SK-N-SH (cell line): ENCODE results near the gene HABP4. TPM values are rescaled to one million over a fixed set of nuclear protein-coding genes. Genes with fewer than 3 reads are reported as not detected.

Experiments used
- CTCF ChIA-PET: fragments of 300-600, 350-600 bp; formaldehyde crosslinking; extraction: SDS; loops from one replicate; lab custom pipeline; 2021; lab: Yijun Ruan, JAX
- POLR2A ChIA-PET: fragments of 350-600 bp; sonication (Branson Sonifier 250); formaldehyde crosslinking; extraction: SDS; loops from one replicate; lab custom pipeline; 2020; ENCODE audit warnings: antibody characterized with exemption, inconsistent platforms; lab: Yijun Ruan, JAX
- DNase-seq: peaks from one replicate; pipeline ENCODE4 v3.0.0; 2012
- H2AFZ ChIP-seq: fragments of 200-600 bp; sonication (generic); 2 replicates; pipeline ENCODE4 v1.8.1; 2016; ENCODE audit warnings: antibody characterized with exemption, mild to moderate bottlenecking, low read depth
- H3F3A ChIP-seq: fragments of 200-600 bp; sonication (generic); replicated peaks from 2 replicates; pipeline ENCODE3; 2016; ENCODE audit warnings: antibody characterized with exemption, mild to moderate bottlenecking; ENCODE audit not compliant: insufficient read depth
- H3K27ac ChIP-seq, 2 experiments: fragments of 200-500 bp in 1 of 2; fragments of 200-600 bp in 1 of 2; sonication (Bioruptor generic) in 1 of 2; sonication (generic), shearing (Covaris generic) in 1 of 2; 2 replicates each; pipeline versions ENCODE4 v1.5.1 to v1.6.1; 2014 to 2016; ENCODE audit warnings: low read depth in 2 of 2, inconsistent platforms in 1 of 2, low read length in 1 of 2, mild to moderate bottlenecking in 1 of 2, mixed read lengths in 1 of 2
- H3K27me3 ChIP-seq: fragments of 200-600 bp; sonication (generic), shearing (Covaris generic); 2 replicates; pipeline ENCODE4 v1.6.1; 2016; ENCODE audit warnings: mixed run types; ENCODE audit not compliant: insufficient read depth
- H3K36me3 ChIP-seq, 2 experiments: fragments of 200-500 bp in 1 of 2; fragments of 200-600 bp in 1 of 2; sonication (Bioruptor generic) in 1 of 2; sonication (generic) in 1 of 2; replicated peaks in 1 of 2; 2 replicates each; pipeline versions ENCODE3 to v1.5.1; 2014 to 2016; ENCODE audit warnings: low read length in 1 of 2, mild to moderate bottlenecking in 1 of 2; ENCODE audit not compliant: insufficient read depth in 2 of 2, control insufficient read depth in 1 of 2
- H3K4me1 ChIP-seq, 2 experiments: fragments of 200-500 bp in 1 of 2; fragments of 200-600 bp in 1 of 2; sonication (Bioruptor generic) in 1 of 2; sonication (generic), shearing (Covaris generic) in 1 of 2; 2 replicates each; pipeline versions ENCODE4 v1.5.1 to v1.6.1; 2014 to 2016; ENCODE audit warnings: low read depth in 1 of 2, low read length in 1 of 2, mixed run types in 1 of 2; ENCODE audit not compliant: insufficient read depth in 2 of 2, control insufficient read depth in 1 of 2
- H3K4me2 ChIP-seq: fragments of 200-600 bp; sonication (generic), shearing (Covaris generic); 2 replicates; pipeline ENCODE4 v1.6.1; 2017; ENCODE audit warnings: mixed run types
- H3K4me3 ChIP-seq, 2 experiments: fragments of 200-500 bp in 1 of 2; fragments of 200-600 bp in 1 of 2; sonication (Bioruptor generic) in 1 of 2; sonication (generic), shearing (Covaris generic) in 1 of 2; 2 replicates each; pipeline versions ENCODE4 v1.5.1 to v1.8.1; 2014 to 2016; ENCODE audit warnings: low read depth in 2 of 2, inconsistent platforms in 1 of 2, low read length in 1 of 2, mild to moderate bottlenecking in 1 of 2, mixed read lengths in 1 of 2, moderate library complexity in 1 of 2
- H3K79me2 ChIP-seq: fragments of 200-600 bp; sonication (generic); 2 replicates; pipeline ENCODE4 v1.8.1; 2017; ENCODE audit warnings: mild to moderate bottlenecking; ENCODE audit not compliant: insufficient read depth
- H3K9ac ChIP-seq: fragments of 200-600 bp; sonication (generic); 2 replicates; pipeline ENCODE4 v1.6.1; 2017; ENCODE audit warnings: mixed run types
- H3K9me2 ChIP-seq: fragments of 200-600 bp; sonication (generic); 2 replicates; pipeline ENCODE4 v1.6.1; 2017; ENCODE audit warnings: mixed run types
- H3K9me3 ChIP-seq: fragments of 200-600 bp; sonication (generic); 2 replicates; pipeline ENCODE4 v1.6.1; 2017; ENCODE audit warnings: mixed run types, mild to moderate bottlenecking, moderate library complexity
- H4K20me1 ChIP-seq: fragments of 200-600 bp; sonication (generic); 2 replicates; pipeline ENCODE4 v1.6.1; 2017; ENCODE audit warnings: mild to moderate bottlenecking, mixed run types; ENCODE audit not compliant: insufficient read depth
- ELF1 ChIP-seq: IDR thresholded peaks from 2 replicates; pipeline ENCODE4 v1.4.0; 2012
- FOSL2 ChIP-seq: IDR thresholded peaks from 2 replicates; pipeline ENCODE4 v1.4.0; 2012; ENCODE audit warnings: low read depth, mild to moderate bottlenecking, moderate library complexity, borderline replicate concordance
- FOXJ3 ChIP-seq: sonication (generic); formaldehyde crosslinking; IDR thresholded peaks from 2 replicates; pipeline ENCODE4 v1.5.1; 2020; ENCODE audit warnings: mild to moderate bottlenecking, missing genetic modification reagents
- FOXM1 ChIP-seq: IDR thresholded peaks from 2 replicates; pipeline ENCODE4 v1.4.0; 2012; ENCODE audit warnings: low read depth, mild to moderate bottlenecking
- GATA2 ChIP-seq: sonication (generic); formaldehyde crosslinking; IDR thresholded peaks from 2 replicates; pipeline ENCODE4 v1.5.0; 2020; ENCODE audit warnings: mild to moderate bottlenecking, missing genetic modification reagents
- JUND ChIP-seq: IDR thresholded peaks from 2 replicates; pipeline ENCODE4 v1.4.0; 2012
- MXI1 ChIP-seq: IDR thresholded peaks from 2 replicates; pipeline ENCODE4 v1.6.1; 2012; ENCODE audit warnings: mild to moderate bottlenecking, low read depth, low read length, improper control_type of control experiment
- NFIC ChIP-seq: IDR thresholded peaks from 2 replicates; pipeline ENCODE4 v1.4.0; 2012; ENCODE audit warnings: borderline replicate concordance
- POLR2AphosphoS5 ChIP-seq: IDR thresholded peaks from 2 replicates; pipeline ENCODE4 v1.6.1; 2012; ENCODE audit warnings: low read depth, low read length
- SMC3 ChIP-seq: IDR thresholded peaks from 2 replicates; pipeline ENCODE4 v1.6.1; 2012; ENCODE audit warnings: low read depth, low read length, improper control_type of control experiment
- WGBS: methylation state at CpG from one replicate; pipeline ENCODE4 v1.1.6; 2017; ENCODE audit warnings: low lambda C conversion rate; 5-methylcytosine and 5-hydroxymethylcytosine counted together
- polyA plus RNA-seq, 3 experiments: library from polyadenylated mRNA; depleted of rRNA; stranded (reverse); fragments of >200 nt; gene quantifications; 2 replicates each; pipeline ENCODE4 v1.2.3, GENCODE V29; 2012
- TF ChIP-seq, protein P1 (sequence below): fragments of 150-350 bp; IDR thresholded peaks from 2 replicates; pipeline ENCODE4 v1.6.1; 2017; ENCODE audit warnings: antibody characterized with exemption, low read length, low read depth, borderline replicate concordance
- TF ChIP-seq, protein P2 (sequence below): IDR thresholded peaks from 2 replicates; pipeline ENCODE4 v1.4.0; 2012; ENCODE audit warnings: low read depth
- TF ChIP-seq, protein P3 (sequence below): IDR thresholded peaks from 2 replicates; pipeline ENCODE4 v1.6.1; 2012; ENCODE audit warnings: mild to moderate bottlenecking, low read depth, low read length, moderate library complexity

Gene HABP4
- polyA plus RNA-seq, 1 of the 3 experiments (the other 2 are of a cell fraction): 19.0 TPM

DNA sequence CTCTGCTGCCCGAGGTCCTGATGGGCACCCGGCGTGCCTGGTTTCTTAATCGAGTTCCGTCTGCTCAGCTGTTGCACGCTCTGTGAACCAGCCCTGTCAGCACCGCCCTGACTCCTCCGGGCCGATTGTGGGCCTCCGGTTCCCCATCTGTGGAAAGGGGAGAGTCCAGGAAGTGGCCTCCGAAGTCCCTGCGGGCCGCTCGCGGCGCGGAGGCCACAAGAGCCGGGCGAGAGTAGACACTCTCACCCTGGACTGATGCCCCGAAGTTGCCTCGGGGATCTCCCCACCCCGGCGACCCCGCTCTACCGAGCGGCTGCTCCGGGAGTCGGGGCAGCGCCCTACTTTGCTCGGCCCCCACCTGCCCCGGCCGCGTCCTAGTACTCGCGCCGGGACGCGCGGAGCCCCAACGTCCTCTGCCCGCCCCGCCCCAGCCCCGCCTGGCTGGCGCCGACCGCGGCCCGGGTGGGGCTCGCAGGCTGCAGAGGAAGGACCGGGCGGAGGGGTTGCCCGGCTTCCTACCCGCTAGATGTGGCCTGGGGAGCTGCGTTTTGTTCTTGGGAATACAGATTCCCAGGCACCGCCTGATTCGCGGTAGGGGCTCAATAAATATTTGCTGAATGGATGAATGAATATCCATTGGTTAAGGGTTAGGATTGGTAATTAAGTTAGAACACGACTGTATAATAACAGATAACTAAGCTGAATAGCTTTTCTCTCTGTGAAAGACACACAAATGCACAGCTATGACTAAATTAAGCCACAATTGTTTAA is 30.9 kb upstream of the HABP4 start (continued):
- TF ChIP-seq NFIC (0 out of 2 replicates have a peak, but pooled peaks have one; percentile 11), JUND (no peak), FOSL2 (no peak), SMC3 (peak; percentile 7; the same call in 1 of the 2 replicates), FOXJ3 (CRISPR knock-in tag) (no peak), FOXM1 (no peak), ELF1 (peak; percentile 40; the same call in 1 of the 2 replicates), GATA2 (CRISPR knock-in tag) (no peak), MXI1 (no peak; the same call in none of the 2 replicates), POLR2AphosphoS5 (no peak; the same call in none of the 2 replicates)
- TF ChIP-seq, protein P1, sequence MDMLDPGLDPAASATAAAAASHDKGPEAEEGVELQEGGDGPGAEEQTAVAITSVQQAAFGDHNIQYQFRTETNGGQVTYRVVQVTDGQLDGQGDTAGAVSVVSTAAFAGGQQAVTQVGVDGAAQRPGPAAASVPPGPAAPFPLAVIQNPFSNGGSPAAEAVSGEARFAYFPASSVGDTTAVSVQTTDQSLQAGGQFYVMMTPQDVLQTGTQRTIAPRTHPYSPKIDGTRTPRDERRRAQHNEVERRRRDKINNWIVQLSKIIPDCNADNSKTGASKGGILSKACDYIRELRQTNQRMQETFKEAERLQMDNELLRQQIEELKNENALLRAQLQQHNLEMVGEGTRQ: no peak
- TF ChIP-seq, protein P2, sequence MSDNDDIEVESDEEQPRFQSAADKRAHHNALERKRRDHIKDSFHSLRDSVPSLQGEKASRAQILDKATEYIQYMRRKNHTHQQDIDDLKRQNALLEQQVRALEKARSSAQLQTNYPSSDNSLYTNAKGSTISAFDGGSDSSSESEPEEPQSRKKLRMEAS: no peak

DNA sequence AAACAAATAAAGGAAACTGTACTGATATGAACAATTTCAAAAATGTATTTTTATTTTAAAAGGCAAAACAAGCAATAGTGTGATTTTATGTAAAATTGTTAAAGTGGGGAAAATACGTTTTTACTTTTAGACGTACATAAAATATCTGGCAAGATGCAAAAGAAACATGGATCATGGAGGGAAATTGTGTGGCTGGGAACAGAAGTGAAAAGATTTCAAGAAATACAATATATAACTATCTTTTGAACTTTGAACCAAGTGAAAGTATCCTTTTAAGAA is 30.3 kb upstream of the HABP4 start:
- Histone ChIP-seq H3K9me2 (no peaks in the 10 kb centered on the region), H3K27ac (peak overlapping the region; percentile 90 to 94), H3K27me3 (no peaks in the 10 kb centered on the region), H2AFZ (peak overlapping the region; percentile 75), H3K9ac (peak overlapping the region; percentile 86), H3K9me3 (no peaks in the 10 kb centered on the region), H3K4me2 (peak overlapping the region; percentile 80), H3K4me3 (peak overlapping the region; percentile 82 to 90), H3K4me1 (peaks cover 15 to 17% of the 10 kb centered on the region in 2 experiments), H3F3A (peaks cover 17% of the 10 kb centered on the region), H3K79me2 (peaks cover 26% of the 10 kb centered on the region), H4K20me1 (no peaks in the 10 kb centered on the region), H3K36me3 (no peaks in the 10 kb centered on the region)
- POLR2A ChIA-PET: interaction anchor here (1.3 kb wide), 1 partner anchor 31 kb away, joined by 4 read pairs; no protein-coding TSS in a partner anchor
- TF ChIP-seq, protein P3, sequence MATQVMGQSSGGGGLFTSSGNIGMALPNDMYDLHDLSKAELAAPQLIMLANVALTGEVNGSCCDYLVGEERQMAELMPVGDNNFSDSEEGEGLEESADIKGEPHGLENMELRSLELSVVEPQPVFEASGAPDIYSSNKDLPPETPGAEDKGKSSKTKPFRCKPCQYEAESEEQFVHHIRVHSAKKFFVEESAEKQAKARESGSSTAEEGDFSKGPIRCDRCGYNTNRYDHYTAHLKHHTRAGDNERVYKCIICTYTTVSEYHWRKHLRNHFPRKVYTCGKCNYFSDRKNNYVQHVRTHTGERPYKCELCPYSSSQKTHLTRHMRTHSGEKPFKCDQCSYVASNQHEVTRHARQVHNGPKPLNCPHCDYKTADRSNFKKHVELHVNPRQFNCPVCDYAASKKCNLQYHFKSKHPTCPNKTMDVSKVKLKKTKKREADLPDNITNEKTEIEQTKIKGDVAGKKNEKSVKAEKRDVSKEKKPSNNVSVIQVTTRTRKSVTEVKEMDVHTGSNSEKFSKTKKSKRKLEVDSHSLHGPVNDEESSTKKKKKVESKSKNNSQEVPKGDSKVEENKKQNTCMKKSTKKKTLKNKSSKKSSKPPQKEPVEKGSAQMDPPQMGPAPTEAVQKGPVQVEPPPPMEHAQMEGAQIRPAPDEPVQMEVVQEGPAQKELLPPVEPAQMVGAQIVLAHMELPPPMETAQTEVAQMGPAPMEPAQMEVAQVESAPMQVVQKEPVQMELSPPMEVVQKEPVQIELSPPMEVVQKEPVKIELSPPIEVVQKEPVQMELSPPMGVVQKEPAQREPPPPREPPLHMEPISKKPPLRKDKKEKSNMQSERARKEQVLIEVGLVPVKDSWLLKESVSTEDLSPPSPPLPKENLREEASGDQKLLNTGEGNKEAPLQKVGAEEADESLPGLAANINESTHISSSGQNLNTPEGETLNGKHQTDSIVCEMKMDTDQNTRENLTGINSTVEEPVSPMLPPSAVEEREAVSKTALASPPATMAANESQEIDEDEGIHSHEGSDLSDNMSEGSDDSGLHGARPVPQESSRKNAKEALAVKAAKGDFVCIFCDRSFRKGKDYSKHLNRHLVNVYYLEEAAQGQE: no peak
- WGBS: 13% methylated on average over 2 of the region's 2 CpGs
- CTCF ChIA-PET: interaction anchor here (0.8 to 1.2 kb wide), 5 partner anchors 15 to 247 kb away, joined by 3 to 5 read pairs (median 3); no protein-coding TSS in a partner anchor
- no peak for DNase-seq
